ENCODE data around the gene ZNF672. TPM values are rescaled to one million over a fixed set of nuclear protein-coding genes. Genes with fewer than 3 reads are reported as not detected.

ZNF672 gene
- total and polyA plus RNA-seq, 2 of the 13 experiments (the other 11 are each of a cell fraction or from before 2014, with no cell fraction given), result 17.2 to 22.9 TPM

DNA sequence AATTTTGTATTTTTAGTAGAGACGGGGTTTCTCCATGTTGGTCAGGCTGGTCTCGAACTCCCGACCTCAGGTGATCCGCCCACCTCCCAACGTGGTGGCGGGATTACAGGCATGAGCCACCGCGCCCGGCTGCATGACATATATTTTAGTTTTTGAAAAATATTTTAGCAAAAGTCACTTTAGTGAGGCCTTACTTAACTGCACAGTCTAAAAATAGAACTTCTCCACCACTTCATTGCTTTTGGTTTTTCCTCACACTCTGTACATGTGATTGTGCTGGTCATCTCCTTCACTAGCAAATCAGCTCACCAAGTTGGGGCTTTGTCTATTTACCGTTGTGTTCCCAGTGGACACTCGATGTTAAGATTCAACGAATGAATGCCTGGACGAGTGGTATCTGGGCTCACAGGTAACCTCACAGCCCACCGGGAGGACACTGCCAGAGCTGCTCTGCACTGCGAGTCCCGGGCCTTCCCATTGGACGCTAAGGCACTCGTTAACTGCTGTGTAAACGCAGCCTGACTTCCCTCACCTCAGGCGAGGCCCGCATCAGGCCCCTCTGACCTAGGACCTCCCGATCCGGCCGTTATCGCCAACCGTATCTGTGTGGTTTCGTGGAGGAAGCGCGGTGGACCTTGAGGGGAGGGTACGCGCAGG, 34.9 kb downstream of the ZNF672 start (continued):
- TF ChIP-seq ZNF670 (CRISPR knock-in tag; IDR thresholded peaks at IDR 0.05; ENCODE audit: borderline replicate concordance) (0 out of 2 replicates have a peak, but pooled peaks have one; percentile 20), ZNF619 (CRISPR knock-in tag; IDR thresholded peaks at IDR 0.05) (no peak), TBX2 (CRISPR knock-in tag; IDR thresholded peaks at IDR 0.05; ENCODE audit: borderline replicate concordance) (peak; percentile 67), HDAC1 (CRISPR knock-in tag; IDR thresholded peaks at IDR 0.05) (no peak; the same call in 1 of the 2 replicates), ZBTB3 (CRISPR knock-in tag; IDR thresholded peaks at IDR 0.05; ENCODE audit: borderline replicate concordance, low read depth) (0 out of 2 replicates have a peak, but pooled peaks have one; percentile 9), MIER2 (CRISPR knock-in tag; IDR thresholded peaks at IDR 0.05) (no peak), SETDB1 (CRISPR knock-in tag; IDR thresholded peaks at IDR 0.05; ENCODE audit: borderline replicate concordance) (no peak), ZNF431 (CRISPR knock-in tag; IDR thresholded peaks at IDR 0.05; ENCODE audit: borderline replicate concordance, low read depth) (no peak; the same call in 1 of the 2 replicates), ZNF337 (CRISPR knock-in tag; IDR thresholded peaks at IDR 0.05; ENCODE audit: borderline replicate concordance, low read depth) (0 out of 2 replicates have a peak, but pooled peaks have one; percentile 29), ZNF782 (CRISPR knock-in tag; IDR thresholded peaks at IDR 0.05; ENCODE audit: borderline replicate concordance) (no peak), IKZF4 (CRISPR knock-in tag; IDR thresholded peaks at IDR 0.05; ENCODE audit: borderline replicate concordance, low read depth, not compliant biosample characterization) (peak; percentile 50), ZNF335 (CRISPR knock-in tag; IDR thresholded peaks at IDR 0.05) (no peak), ZNF720 (CRISPR knock-in tag; IDR thresholded peaks at IDR 0.05) (no peak), MEIS1 (CRISPR knock-in tag; IDR thresholded peaks at IDR 0.05; ENCODE audit: borderline replicate concordance) (no peak), ZNF230 (CRISPR knock-in tag; IDR thresholded peaks at IDR 0.05) (no peak), MZF1 (CRISPR knock-in tag; IDR thresholded peaks at IDR 0.05; ENCODE audit: borderline replicate concordance) (no peak), SMARCE1 (IDR thresholded peaks at IDR 0.05; ENCODE audit: borderline replicate concordance) (no peak), ARID2 (CRISPR knock-in tag; IDR thresholded peaks at IDR 0.05; ENCODE audit: borderline replicate concordance) (no peak), SSRP1 (CRISPR knock-in tag; IDR thresholded peaks at IDR 0.05) (no peak)
- TF ChIP-seq, protein P1, sequence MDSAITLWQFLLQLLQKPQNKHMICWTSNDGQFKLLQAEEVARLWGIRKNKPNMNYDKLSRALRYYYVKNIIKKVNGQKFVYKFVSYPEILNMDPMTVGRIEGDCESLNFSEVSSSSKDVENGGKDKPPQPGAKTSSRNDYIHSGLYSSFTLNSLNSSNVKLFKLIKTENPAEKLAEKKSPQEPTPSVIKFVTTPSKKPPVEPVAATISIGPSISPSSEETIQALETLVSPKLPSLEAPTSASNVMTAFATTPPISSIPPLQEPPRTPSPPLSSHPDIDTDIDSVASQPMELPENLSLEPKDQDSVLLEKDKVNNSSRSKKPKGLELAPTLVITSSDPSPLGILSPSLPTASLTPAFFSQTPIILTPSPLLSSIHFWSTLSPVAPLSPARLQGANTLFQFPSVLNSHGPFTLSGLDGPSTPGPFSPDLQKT (CRISPR knock-in tag; IDR thresholded peaks at IDR 0.05; ENCODE audit: borderline replicate concordance), result no peak
- TF ChIP-seq, protein P2, sequence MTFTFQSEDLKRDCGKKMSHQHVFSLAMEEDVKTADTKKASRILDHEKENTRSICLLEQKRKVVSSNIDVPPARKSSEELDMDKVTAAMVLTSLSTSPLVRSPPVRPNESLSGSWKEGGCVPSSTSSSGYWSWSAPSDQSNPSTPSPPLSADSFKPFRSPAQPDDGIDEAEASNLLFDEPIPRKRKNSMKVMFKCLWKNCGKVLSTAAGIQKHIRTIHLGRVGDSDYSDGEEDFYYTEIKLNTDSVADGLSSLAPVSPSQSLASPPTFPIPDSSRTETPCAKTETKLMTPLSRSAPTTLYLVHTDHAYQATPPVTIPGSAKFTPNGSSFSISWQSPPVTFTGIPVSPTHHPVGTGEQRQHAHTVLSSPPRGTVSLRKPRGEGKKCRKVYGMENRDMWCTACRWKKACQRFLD (CRISPR knock-in tag; IDR thresholded peaks at IDR 0.05; ENCODE audit: borderline replicate concordance), result no peak
- TF ChIP-seq, protein P3, sequence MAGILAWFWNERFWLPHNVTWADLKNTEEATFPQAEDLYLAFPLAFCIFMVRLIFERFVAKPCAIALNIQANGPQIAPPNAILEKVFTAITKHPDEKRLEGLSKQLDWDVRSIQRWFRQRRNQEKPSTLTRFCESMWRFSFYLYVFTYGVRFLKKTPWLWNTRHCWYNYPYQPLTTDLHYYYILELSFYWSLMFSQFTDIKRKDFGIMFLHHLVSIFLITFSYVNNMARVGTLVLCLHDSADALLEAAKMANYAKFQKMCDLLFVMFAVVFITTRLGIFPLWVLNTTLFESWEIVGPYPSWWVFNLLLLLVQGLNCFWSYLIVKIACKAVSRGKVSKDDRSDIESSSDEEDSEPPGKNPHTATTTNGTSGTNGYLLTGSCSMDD (CRISPR knock-in tag; IDR thresholded peaks at IDR 0.05), result no peak
- TF ChIP-seq, protein P4, sequence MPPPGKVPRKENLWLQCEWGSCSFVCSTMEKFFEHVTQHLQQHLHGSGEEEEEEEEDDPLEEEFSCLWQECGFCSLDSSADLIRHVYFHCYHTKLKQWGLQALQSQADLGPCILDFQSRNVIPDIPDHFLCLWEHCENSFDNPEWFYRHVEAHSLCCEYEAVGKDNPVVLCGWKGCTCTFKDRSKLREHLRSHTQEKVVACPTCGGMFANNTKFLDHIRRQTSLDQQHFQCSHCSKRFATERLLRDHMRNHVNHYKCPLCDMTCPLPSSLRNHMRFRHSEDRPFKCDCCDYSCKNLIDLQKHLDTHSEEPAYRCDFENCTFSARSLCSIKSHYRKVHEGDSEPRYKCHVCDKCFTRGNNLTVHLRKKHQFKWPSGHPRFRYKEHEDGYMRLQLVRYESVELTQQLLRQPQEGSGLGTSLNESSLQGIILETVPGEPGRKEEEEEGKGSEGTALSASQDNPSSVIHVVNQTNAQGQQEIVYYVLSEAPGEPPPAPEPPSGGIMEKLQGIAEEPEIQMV (CRISPR knock-in tag; IDR thresholded peaks at IDR 0.05; ENCODE audit: low read depth), result no peak
- TF ChIP-seq, protein P5, sequence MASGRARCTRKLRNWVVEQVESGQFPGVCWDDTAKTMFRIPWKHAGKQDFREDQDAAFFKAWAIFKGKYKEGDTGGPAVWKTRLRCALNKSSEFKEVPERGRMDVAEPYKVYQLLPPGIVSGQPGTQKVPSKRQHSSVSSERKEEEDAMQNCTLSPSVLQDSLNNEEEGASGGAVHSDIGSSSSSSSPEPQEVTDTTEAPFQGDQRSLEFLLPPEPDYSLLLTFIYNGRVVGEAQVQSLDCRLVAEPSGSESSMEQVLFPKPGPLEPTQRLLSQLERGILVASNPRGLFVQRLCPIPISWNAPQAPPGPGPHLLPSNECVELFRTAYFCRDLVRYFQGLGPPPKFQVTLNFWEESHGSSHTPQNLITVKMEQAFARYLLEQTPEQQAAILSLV (CRISPR knock-in tag; IDR thresholded peaks at IDR 0.05; ENCODE audit: borderline replicate concordance), result no peak

Data from HepG2 (cell line).